SU-DHL-6 (cell line): ENCODE data around the gene FAM120A.

Experiments used
- H2AFZ ChIP-seq: fragments of 200-600 bp; sonication (generic); 2 replicates; pipeline ENCODE4 v1.6.1; 2014; ENCODE audit warnings: low read depth, mild to moderate bottlenecking, moderate library complexity, mixed read lengths, antibody characterized with exemption, low read length; ENCODE audit not compliant: severe bottlenecking
- H3F3A ChIP-seq: fragments of 200-600 bp; shearing (Covaris generic); 2 replicates; pipeline ENCODE4 v1.6.0; 2016; ENCODE audit warnings: antibody characterized with exemption, mild to moderate bottlenecking; ENCODE audit not compliant: insufficient read depth
- H3K27ac ChIP-seq: fragments of 200-600 bp; sonication (generic); 2 replicates; pipeline ENCODE4 v1.5.1; 2016; ENCODE audit warnings: low read depth, mild to moderate bottlenecking, low read length, moderate library complexity, mixed read lengths
- H3K27me3 ChIP-seq: fragments of 200-600 bp; sonication (generic), shearing (Covaris generic); 2 replicates; pipeline ENCODE4 v1.6.0; 2014; ENCODE audit warnings: mild to moderate bottlenecking, low read length
- H3K36me3 ChIP-seq: fragments of 200-600 bp; sonication (generic); 2 replicates; pipeline ENCODE4 v1.6.1; 2014; ENCODE audit warnings: mild to moderate bottlenecking, low read length, mixed read lengths
- H3K4me2 ChIP-seq: fragments of 300-600, 200-600 bp; shearing (Covaris generic), sonication (generic); 2 replicates; pipeline ENCODE4 v1.6.0; 2014; ENCODE audit warnings: low read length, low read depth, mild to moderate bottlenecking; ENCODE audit not compliant: poor library complexity, severe bottlenecking
- H3K4me3 ChIP-seq: fragments of 200-600 bp; sonication (generic); 2 replicates; pipeline ENCODE4 v1.5.1; 2014; ENCODE audit warnings: antibody characterized with exemption, low read length, mild to moderate bottlenecking, mixed read lengths; ENCODE audit not compliant: insufficient read depth, poor library complexity, severe bottlenecking
- H3K79me2 ChIP-seq: fragments of 200-600 bp; sonication (generic); 2 replicates; pipeline ENCODE4 v1.6.1; 2014; ENCODE audit warnings: mild to moderate bottlenecking, low read length, moderate library complexity; ENCODE audit not compliant: insufficient read depth
- H3K9ac ChIP-seq: fragments of 200-600 bp; sonication (generic); 2 replicates; pipeline ENCODE4 v1.7.0; 2014; ENCODE audit warnings: mild to moderate bottlenecking, low read length
- H3K9me2 ChIP-seq: fragments of 200-600 bp; sonication (generic); replicated peaks from 2 replicates; pipeline ENCODE4 v1.6.1; 2014; ENCODE audit warnings: low read length; ENCODE audit not compliant: insufficient read depth
- H3K9me3 ChIP-seq: fragments of 200-600 bp; sonication (generic); 2 replicates; pipeline ENCODE4 v1.6.1; 2014; ENCODE audit warnings: low read length, mixed read lengths; ENCODE audit not compliant: insufficient read depth
- H4K20me1 ChIP-seq: fragments of 200-600 bp; sonication (generic); 2 replicates; pipeline ENCODE4 v1.6.1; 2014; ENCODE audit warnings: low read depth, mild to moderate bottlenecking, antibody characterized with exemption, low read length, moderate library complexity, mixed read lengths
- EZH2phosphoT487 ChIP-seq: fragments of 200-600 bp; sonication (generic), shearing (Covaris generic); conservative IDR thresholded peaks from 2 replicates; pipeline ENCODE4 v1.6.1; 2018; ENCODE audit warnings: mild to moderate bottlenecking, antibody characterized with exemption, low read length, moderate library complexity, mixed read lengths
- TF ChIP-seq, protein P1 (sequence below): fragments of 200-600 bp; sonication (generic); IDR thresholded peaks from one replicate; pipeline ENCODE4 v1.5.1; 2017; ENCODE audit warnings: antibody characterized with exemption, mild to moderate bottlenecking, low read length, moderate library complexity; ENCODE audit not compliant: insufficient read depth, poor library complexity, severe bottlenecking

The FAM120A gene

DNA sequence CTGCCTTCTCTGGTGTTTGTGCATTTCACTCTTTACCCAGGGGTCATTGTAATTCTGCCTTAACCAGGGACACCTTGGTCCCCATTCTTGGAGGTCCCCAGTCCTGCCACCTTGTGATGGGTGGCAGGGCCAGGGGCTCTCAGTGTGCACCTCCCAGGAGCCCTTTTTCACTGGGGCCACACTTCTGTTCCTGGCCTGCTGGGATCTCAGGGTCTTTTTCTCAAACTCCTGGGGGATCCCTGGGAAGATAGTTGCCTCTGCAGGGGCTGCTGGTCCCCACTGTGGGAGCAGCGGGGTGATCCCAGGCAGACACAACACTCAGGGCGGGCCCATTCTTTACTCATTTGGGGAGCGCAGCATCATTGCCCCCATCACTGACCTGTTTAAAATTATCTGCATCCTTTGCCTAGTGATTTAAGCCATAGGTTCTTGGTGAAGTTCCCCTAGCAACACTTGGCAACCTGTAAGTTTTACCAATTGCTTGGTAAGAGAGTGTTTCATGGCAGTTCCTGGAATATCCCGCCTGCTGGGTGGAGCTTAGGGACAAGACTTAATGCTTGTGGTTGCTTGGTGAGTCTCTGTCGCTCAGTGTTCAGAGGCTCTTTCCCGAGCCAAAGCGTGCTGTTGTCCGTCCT is 140.6 kb downstream of the FAM120A start:
- H3K27ac ChIP-seq: no peak overlapping the region
- no peaks in the 10 kb centered on the region for H3K9me3 ChIP-seq
- TF ChIP-seq, protein P1, sequence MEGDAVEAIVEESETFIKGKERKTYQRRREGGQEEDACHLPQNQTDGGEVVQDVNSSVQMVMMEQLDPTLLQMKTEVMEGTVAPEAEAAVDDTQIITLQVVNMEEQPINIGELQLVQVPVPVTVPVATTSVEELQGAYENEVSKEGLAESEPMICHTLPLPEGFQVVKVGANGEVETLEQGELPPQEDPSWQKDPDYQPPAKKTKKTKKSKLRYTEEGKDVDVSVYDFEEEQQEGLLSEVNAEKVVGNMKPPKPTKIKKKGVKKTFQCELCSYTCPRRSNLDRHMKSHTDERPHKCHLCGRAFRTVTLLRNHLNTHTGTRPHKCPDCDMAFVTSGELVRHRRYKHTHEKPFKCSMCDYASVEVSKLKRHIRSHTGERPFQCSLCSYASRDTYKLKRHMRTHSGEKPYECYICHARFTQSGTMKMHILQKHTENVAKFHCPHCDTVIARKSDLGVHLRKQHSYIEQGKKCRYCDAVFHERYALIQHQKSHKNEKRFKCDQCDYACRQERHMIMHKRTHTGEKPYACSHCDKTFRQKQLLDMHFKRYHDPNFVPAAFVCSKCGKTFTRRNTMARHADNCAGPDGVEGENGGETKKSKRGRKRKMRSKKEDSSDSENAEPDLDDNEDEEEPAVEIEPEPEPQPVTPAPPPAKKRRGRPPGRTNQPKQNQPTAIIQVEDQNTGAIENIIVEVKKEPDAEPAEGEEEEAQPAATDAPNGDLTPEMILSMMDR: no peak
- TF ChIP-seq EZH2phosphoT487: no peak
- no peak overlapping the region for H2AFZ ChIP-seq
- H3K27me3 ChIP-seq: no peaks in the 10 kb centered on the region
- no peaks in the 10 kb centered on the region for H3K9me2 ChIP-seq
- no peaks in the 10 kb centered on the region for H4K20me1 ChIP-seq
- no peaks in the 10 kb centered on the region for H3K79me2 ChIP-seq
- no peaks in the 10 kb centered on the region for H3K36me3 ChIP-seq
- no peak overlapping the region for H3K4me3 ChIP-seq
- no peak overlapping the region for H3K4me2 ChIP-seq
- no peak overlapping the region for H3K9ac ChIP-seq
- H3F3A ChIP-seq: no peaks in the 10 kb centered on the region

DNA sequence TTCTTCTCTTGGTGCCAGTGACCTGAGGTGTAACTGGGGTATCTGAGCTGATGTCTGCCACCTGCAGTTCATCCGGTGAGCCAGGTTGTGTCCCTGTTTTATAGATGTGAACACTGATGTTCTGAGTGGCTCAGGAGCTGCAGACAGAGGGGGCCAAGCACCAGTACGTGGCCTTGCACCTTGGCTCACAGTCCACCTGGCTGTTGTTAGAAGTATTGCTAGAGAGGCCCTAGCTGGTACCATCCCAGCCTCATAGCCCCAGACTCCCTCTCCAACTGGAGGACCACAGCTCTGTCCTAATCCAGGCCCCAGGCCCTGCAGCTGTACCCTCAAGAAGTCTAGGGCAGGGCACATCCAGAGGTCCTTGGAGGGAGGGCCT is 141.1 kb downstream of the FAM120A start:
- Histone ChIP-seq H2AFZ (no peak overlapping the region), H4K20me1 (no peaks in the 10 kb centered on the region), H3K9me2 (no peaks in the 10 kb centered on the region), H3K36me3 (no peaks in the 10 kb centered on the region), H3K27me3 (no peaks in the 10 kb centered on the region), H3K4me2 (no peak overlapping the region), H3K27ac (no peak overlapping the region), H3F3A (no peaks in the 10 kb centered on the region), H3K79me2 (no peaks in the 10 kb centered on the region), H3K9ac (no peak overlapping the region), H3K4me3 (no peak overlapping the region), H3K9me3 (no peaks in the 10 kb centered on the region)
- TF ChIP-seq EZH2phosphoT487: no peak
- TF ChIP-seq, protein P1: no peak

DNA sequence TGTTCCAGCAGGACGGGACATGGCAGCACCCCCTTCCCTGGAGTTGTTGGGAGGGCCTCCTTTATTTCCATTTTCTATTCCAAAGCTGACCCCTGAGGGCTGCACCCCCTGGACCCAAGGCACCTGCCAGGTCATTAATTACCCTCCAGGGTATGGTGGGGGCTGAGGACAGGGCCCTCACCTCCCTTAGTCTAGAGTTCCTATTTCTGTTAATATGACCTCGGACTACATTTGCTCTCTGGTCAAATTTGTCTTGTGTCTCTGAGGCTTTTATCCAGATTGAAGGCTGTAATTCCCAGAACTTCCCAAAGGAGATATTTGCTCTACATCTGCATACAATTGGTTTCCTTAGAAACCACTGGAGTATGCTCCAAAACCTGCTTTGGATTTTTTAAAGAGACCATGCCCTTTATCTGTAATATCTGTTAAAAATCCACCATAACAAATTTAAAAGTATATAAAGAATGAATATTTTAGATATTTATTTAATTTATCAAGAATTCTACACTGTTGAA is 141.7 kb downstream of the FAM120A start:
- no peaks in the 10 kb centered on the region for H3K27me3 ChIP-seq
- H4K20me1 ChIP-seq: no peaks in the 10 kb centered on the region
- H3K9me3 ChIP-seq: no peaks in the 10 kb centered on the region
- H3K9me2 ChIP-seq: no peaks in the 10 kb centered on the region
- H3K9ac ChIP-seq: no peak overlapping the region
- no peak for TF ChIP-seq EZH2phosphoT487
- TF ChIP-seq, protein P1: no peak
- no peak overlapping the region for H3K4me3 ChIP-seq
- H3K79me2 ChIP-seq: no peaks in the 10 kb centered on the region
- no peaks in the 10 kb centered on the region for H3F3A ChIP-seq
- H3K4me2 ChIP-seq: no peak overlapping the region
- H3K36me3 ChIP-seq: no peaks in the 10 kb centered on the region
- H2AFZ ChIP-seq: no peak overlapping the region
- H3K27ac ChIP-seq: no peak overlapping the region
